Measurements from ENCODE around the gene ERI3.

The ERI3 gene

GRCh38 chr1:44361478-44361877 lies 6.4 kb upstream of the ERI3 start:
- in situ Hi-C loops (cut with MboI; ENCODE audit: low sequenced_read_pairs): no loop called here
- H3K27me3 ChIP-seq (ENCODE audit: low read depth): no peaks in the 10 kb centered on the region
- H3K9me3 ChIP-seq: no peaks in the 10 kb centered on the region
- no peaks in the 10 kb centered on the region for H3K36me3 ChIP-seq (replicated peaks)
- no peaks in the 10 kb centered on the region for H3K4me1 ChIP-seq
- no peak for DNase-seq (ENCODE audit: low spot score in 2 of 2)
- H3K4me3 ChIP-seq: no peak overlapping the region

GRCh38 chr1:44359234-44359935 lies 4.3 kb upstream of the ERI3 start:
- H3K36me3 ChIP-seq (replicated peaks): no peaks in the 10 kb centered on the region
- peaks cover 5% of the 10 kb centered on the region for H3K4me1 ChIP-seq
- no peak overlapping the region for H3K4me3 ChIP-seq
- in situ Hi-C loops (cut with MboI; ENCODE audit: low sequenced_read_pairs): no loop called here
- H3K9me3 ChIP-seq: no peaks in the 10 kb centered on the region
- no peak for DNase-seq (ENCODE audit: low spot score in 2 of 2)
- no peaks in the 10 kb centered on the region for H3K27me3 ChIP-seq (ENCODE audit: low read depth)

- no peaks in the 10 kb centered on the region for H3K27me3 ChIP-seq (ENCODE audit: low read depth)
- no peak overlapping the region for H3K4me3 ChIP-seq
- in situ Hi-C loops (cut with MboI; ENCODE audit: low sequenced_read_pairs): no loop called here
- H3K36me3 ChIP-seq (replicated peaks): no peaks in the 10 kb centered on the region
- peaks cover 11% of the 10 kb centered on the region for H3K4me1 ChIP-seq
- DNase-seq (ENCODE audit: low spot score in 2 of 2): no peak
- no peaks in the 10 kb centered on the region for H3K9me3 ChIP-seq
These were observed 2.7 kb upstream of the ERI3 start for GRCh38 chr1:44357710-44358109.

GRCh38 chr1:44355582-44356305 lies 687 bp upstream of the ERI3 start:
- Histone ChIP-seq H3K9me3 (no peaks in the 10 kb centered on the region), H3K27me3 (ENCODE audit: low read depth) (no peaks in the 10 kb centered on the region), H3K4me1 (peaks cover 11% of the 10 kb centered on the region), H3K36me3 (replicated peaks) (no peaks in the 10 kb centered on the region), H3K4me3 (peak overlapping the region; percentile 71)
- in situ Hi-C loops (cut with MboI; ENCODE audit: low sequenced_read_pairs): no loop called here
- DNase-seq (ENCODE audit: low spot score in 2 of 2): no peak

- Histone ChIP-seq H3K27me3 (ENCODE audit: low read depth) (no peaks in the 10 kb centered on the region), H3K9me3 (no peaks in the 10 kb centered on the region), H3K4me1 (peaks cover 11% of the 10 kb centered on the region), H3K4me3 (peak overlapping the region; percentile 71), H3K36me3 (replicated peaks) (no peaks in the 10 kb centered on the region)
- in situ Hi-C loops (cut with MboI; ENCODE audit: low sequenced_read_pairs): no loop called here
- no peak for DNase-seq (ENCODE audit: low spot score in 2 of 2)
These were observed 703 bp downstream of the ERI3 start for GRCh38 chr1:44354268-44354839.

- no peak for DNase-seq (ENCODE audit: low spot score in 2 of 2)
- no peaks in the 10 kb centered on the region for H3K9me3 ChIP-seq
- H3K27me3 ChIP-seq (ENCODE audit: low read depth): no peaks in the 10 kb centered on the region
- in situ Hi-C loops (cut with MboI; ENCODE audit: low sequenced_read_pairs): no loop called here
- peaks cover 11% of the 10 kb centered on the region for H3K4me1 ChIP-seq
- no peaks in the 10 kb centered on the region for H3K36me3 ChIP-seq (replicated peaks)
- H3K4me3 ChIP-seq: no peak overlapping the region
These were observed 1.5 kb downstream of the ERI3 start for GRCh38 chr1:44353604-44354003.

DNA sequence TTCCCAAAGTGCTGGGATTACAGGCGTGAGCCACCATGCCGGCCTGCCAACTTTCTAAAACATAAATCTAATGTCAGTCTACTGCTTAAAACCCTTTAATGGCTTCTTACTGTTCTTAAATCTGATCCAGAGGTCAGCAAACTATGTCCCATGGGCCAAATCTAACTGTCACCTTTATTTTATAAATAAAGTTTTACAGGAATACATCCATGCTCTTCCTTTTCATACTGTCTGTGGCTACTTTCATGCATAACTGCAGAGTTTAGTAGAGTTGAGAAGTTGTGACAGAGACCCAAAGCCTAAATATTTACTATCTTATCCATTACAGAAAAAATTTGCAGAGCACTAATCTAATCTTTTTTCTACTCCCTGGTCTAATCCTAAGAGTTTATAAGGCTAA lies 3.8 kb downstream of the ERI3 start:
- Histone ChIP-seq H3K9me3 (no peaks in the 10 kb centered on the region), H3K4me1 (peaks cover 26% of the 10 kb centered on the region), H3K27me3 (ENCODE audit: low read depth) (no peaks in the 10 kb centered on the region), H3K36me3 (replicated peaks) (no peaks in the 10 kb centered on the region), H3K4me3 (no peak overlapping the region)
- in situ Hi-C loops (cut with MboI; ENCODE audit: low sequenced_read_pairs): no loop called here
- DNase-seq (ENCODE audit: low spot score in 2 of 2): no peak

- no peak overlapping the region for H3K4me3 ChIP-seq
- no peaks in the 10 kb centered on the region for H3K36me3 ChIP-seq (replicated peaks)
- H3K9me3 ChIP-seq: no peaks in the 10 kb centered on the region
- in situ Hi-C loops (cut with MboI; ENCODE audit: low sequenced_read_pairs): no loop called here
- H3K4me1 ChIP-seq: peaks cover 15% of the 10 kb centered on the region
- no peaks in the 10 kb centered on the region for H3K27me3 ChIP-seq (ENCODE audit: low read depth)
- DNase-seq (ENCODE audit: low spot score in 2 of 2): no peak
These were observed 7.0 kb downstream of the ERI3 start for GRCh38 chr1:44348061-44348485.

DNA sequence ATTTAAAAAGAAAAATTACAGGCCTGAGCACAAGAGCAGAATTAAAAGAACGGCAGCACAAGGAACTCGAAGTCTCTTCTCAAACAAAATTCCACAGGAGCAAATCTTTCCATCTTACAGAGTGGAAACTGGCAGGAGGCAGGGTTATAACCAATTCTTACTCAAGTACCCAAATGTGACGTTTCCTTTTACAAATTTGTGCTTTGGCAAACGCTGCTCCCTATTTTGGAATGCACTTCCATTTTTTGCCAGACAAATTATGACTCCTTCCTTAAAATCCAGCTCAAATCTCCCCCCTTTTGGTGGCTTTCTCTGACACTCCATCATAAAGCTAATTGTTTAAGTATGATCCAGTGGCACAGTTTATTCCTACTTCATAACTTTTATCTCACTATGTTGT lies 7.8 kb downstream of the ERI3 start:
- Histone ChIP-seq H3K27me3 (ENCODE audit: low read depth) (no peaks in the 10 kb centered on the region), H3K4me1 (peaks cover 15% of the 10 kb centered on the region), H3K36me3 (replicated peaks) (no peaks in the 10 kb centered on the region), H3K9me3 (no peaks in the 10 kb centered on the region), H3K4me3 (no peak overlapping the region)
- in situ Hi-C loops (cut with MboI; ENCODE audit: low sequenced_read_pairs): no loop called here
- no peak for DNase-seq (ENCODE audit: low spot score in 2 of 2)

- H3K36me3 ChIP-seq (replicated peaks): no peaks in the 10 kb centered on the region
- no peaks in the 10 kb centered on the region for H3K9me3 ChIP-seq
- no peak for DNase-seq (ENCODE audit: low spot score in 2 of 2)
- H3K4me3 ChIP-seq: no peak overlapping the region
- in situ Hi-C loops (cut with MboI; ENCODE audit: low sequenced_read_pairs): no loop called here
- H3K4me1 ChIP-seq: peaks cover 15% of the 10 kb centered on the region
- H3K27me3 ChIP-seq (ENCODE audit: low read depth): no peaks in the 10 kb centered on the region
These were observed 8.2 kb downstream of the ERI3 start for GRCh38 chr1:44346878-44347277.

DNA sequence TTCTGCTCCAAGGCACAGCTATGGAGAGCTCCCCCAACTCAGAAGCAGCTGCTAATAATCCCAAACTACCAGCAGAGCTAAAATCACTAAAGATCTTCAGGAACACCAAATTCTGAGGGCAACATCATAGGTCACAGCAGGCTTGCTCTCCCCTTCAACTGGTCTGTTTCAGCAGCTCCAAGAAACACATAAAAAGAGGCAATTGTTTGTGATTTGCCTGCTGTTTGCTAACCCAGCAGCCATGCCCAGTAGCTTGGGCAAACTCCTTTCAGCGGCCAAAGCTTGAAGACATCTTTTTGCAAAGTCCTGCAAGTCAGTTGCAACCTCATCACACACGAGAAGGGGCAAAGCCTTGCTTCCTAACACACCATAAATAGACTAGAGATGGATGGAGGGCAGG lies 8.9 kb downstream of the ERI3 start:
- no peak for DNase-seq (ENCODE audit: low spot score in 2 of 2)
- Histone ChIP-seq H3K27me3 (ENCODE audit: low read depth) (no peaks in the 10 kb centered on the region), H3K4me1 (peaks cover 15% of the 10 kb centered on the region), H3K9me3 (no peaks in the 10 kb centered on the region), H3K4me3 (no peak overlapping the region), H3K36me3 (replicated peaks) (no peaks in the 10 kb centered on the region)
- in situ Hi-C loops (cut with MboI; ENCODE audit: low sequenced_read_pairs): no loop called here

DNA sequence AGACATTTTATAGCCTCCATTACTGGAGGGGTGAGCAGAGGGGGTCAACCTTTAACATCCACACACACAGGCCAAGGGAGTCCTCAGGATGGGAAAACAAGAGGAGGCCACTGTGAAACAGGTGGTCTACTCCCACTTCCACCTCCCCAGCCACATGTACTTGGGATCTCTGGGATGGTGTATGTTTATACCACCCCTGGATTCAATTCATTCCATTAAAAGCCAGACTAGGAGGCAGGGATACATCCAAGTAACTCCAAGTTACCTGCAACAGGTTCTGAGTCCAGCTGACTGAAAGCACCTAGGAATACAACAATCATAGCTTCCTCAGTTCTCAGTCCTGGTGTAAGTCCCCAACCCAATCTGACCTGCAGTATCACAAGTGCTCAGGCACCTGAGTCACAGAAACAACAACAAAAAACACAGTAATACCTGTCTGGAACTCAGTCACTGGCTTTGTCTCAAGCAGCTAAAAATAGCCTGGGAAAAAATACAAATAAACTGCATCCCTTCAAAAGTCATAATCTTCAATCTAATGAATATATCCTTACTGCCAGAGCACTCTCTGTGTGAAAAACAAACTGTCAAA lies 9.8 kb downstream of the ERI3 start:
- no peak overlapping the region for H3K4me3 ChIP-seq
- H3K36me3 ChIP-seq (replicated peaks): no peaks in the 10 kb centered on the region
- H3K9me3 ChIP-seq: no peaks in the 10 kb centered on the region
- H3K27me3 ChIP-seq (ENCODE audit: low read depth): no peaks in the 10 kb centered on the region
- in situ Hi-C loops (cut with MboI; ENCODE audit: low sequenced_read_pairs): no loop called here
- peaks cover 15% of the 10 kb centered on the region for H3K4me1 ChIP-seq
- no peak for DNase-seq (ENCODE audit: low spot score in 2 of 2)

DNA sequence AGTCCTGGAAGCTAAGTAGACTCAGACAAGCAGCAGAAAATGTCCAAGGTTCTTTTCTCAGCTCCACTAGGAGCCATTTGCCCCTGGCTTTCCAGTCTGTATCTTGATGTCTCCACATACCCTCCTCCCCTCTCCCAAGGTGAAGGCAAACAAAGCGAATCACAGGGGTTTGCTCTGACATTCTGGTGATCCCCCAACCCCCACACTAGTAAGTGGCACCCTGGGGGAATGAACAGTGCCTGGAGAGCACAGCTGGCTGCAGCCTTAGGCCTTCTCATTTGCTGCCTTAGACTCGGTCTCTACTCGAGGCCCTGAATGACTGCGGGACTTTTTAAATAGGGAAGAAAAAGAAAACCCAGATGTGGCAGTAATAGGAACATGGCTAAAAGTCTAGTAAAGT lies 15.3 kb downstream of the ERI3 start:
- H3K27me3 ChIP-seq (ENCODE audit: low read depth): no peaks in the 10 kb centered on the region
- in situ Hi-C loops (cut with MboI; ENCODE audit: low sequenced_read_pairs): no loop called here
- no peak for DNase-seq (ENCODE audit: low spot score in 2 of 2)
- H3K4me3 ChIP-seq: no peak overlapping the region
- H3K36me3 ChIP-seq (replicated peaks): peaks cover 15% of the 10 kb centered on the region
- no peaks in the 10 kb centered on the region for H3K4me1 ChIP-seq
- H3K9me3 ChIP-seq: peaks cover 3% of the 10 kb centered on the region; the same call in 1 of the 2 replicates

- Histone ChIP-seq H3K36me3 (replicated peaks) (peaks cover 15% of the 10 kb centered on the region), H3K4me1 (no peaks in the 10 kb centered on the region), H3K27me3 (ENCODE audit: low read depth) (no peaks in the 10 kb centered on the region), H3K9me3 (peaks cover 3% of the 10 kb centered on the region; the same call in 1 of the 2 replicates), H3K4me3 (no peak overlapping the region)
- no peak for DNase-seq (ENCODE audit: low spot score in 2 of 2)
- in situ Hi-C loops (cut with MboI; ENCODE audit: low sequenced_read_pairs): no loop called here
These were observed 16.9 kb downstream of the ERI3 start for GRCh38 chr1:44338136-44338535.
